Activated T-helper 2 cell treated with anti-CD3 and anti-CD28 coated beads, Interferon-gamma antibody, Interleukin-2, Interleukin-4, amounts not matched to agents 10 μg/mL and 5 μg/mL and 100 μg/mL, durations not matched to agents 14 hours and 24 hours and 36 hours (primary cell): ENCODE data around the gene PAPPA. TPM values are rescaled to one million over a fixed set of nuclear protein-coding genes. Genes with fewer than 3 reads are reported as not detected.

Experiments
- DNase-seq: peaks from one replicate; pipeline ENCODE4 v3.0.0; 2021; ENCODE audit warnings: low spot score
- H3K27ac Mint-ChIP-seq: one replicate; pipeline ENCODE4 v1.8.0; 2021; ENCODE audit warnings: mixed read lengths
- H3K27me3 Mint-ChIP-seq: one replicate; pipeline ENCODE4 v1.8.0; 2021; ENCODE audit warnings: low read depth, mixed read lengths
- H3K36me3 Mint-ChIP-seq: one replicate; pipeline ENCODE4 v1.8.0; 2021; ENCODE audit warnings: low read depth, mixed read lengths
- H3K4me1 Mint-ChIP-seq: one replicate; pipeline ENCODE4 v1.8.0; 2021; ENCODE audit warnings: low read depth, mixed read lengths
- H3K4me3 Mint-ChIP-seq: one replicate; pipeline ENCODE4 v1.8.0; 2021; ENCODE audit warnings: low read depth, mild to moderate bottlenecking, moderate library complexity, mixed read lengths
- H3K9me3 Mint-ChIP-seq: one replicate; pipeline ENCODE4 v1.8.0; 2021; ENCODE audit warnings: mixed read lengths
- intact Hi-C: fragments of 100-400 bp; cut with micrococcal nuclease; formaldehyde crosslinking; loops from one replicate; pipeline ENCODE4 v1.15.1; 2023
- total RNA-seq: library from RNA; stranded (reverse); gene quantifications from 2 replicates; pipeline ENCODE4 v1.2.3, GENCODE V29; 2022

Gene PAPPA
- total RNA-seq, 1 donor from 2014 or later: not detected

DNA sequence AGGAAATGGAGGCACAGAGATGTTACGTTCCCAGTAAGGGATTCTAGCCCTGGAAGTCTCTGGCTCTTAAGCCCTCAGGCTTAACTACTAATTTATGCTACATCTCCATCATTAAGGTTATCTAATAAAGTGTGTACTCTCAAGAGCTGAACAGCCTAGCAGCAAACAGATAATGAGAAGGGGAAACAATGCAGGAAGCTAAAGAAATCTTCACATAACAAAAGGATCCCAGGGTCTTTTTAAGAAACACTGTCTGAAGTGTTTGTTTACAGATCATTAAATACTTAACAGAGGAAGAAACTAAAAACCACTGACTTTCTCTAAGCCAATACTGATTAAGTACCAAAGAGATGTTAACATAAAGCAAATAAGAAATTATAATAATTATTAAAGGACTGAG lies 129.0 kb downstream of the PAPPA start:
- Mint-ChIP-seq H3K4me3 (no peak overlapping the region), H3K9me3 (no peaks in the 10 kb centered on the region), H3K4me1 (no peaks in the 10 kb centered on the region), H3K36me3 (no peaks in the 10 kb centered on the region), H3K27ac (no peak overlapping the region), H3K27me3 (no peaks in the 10 kb centered on the region)
- DNase-seq: no peak
- intact Hi-C loops: no loop called here

DNA sequence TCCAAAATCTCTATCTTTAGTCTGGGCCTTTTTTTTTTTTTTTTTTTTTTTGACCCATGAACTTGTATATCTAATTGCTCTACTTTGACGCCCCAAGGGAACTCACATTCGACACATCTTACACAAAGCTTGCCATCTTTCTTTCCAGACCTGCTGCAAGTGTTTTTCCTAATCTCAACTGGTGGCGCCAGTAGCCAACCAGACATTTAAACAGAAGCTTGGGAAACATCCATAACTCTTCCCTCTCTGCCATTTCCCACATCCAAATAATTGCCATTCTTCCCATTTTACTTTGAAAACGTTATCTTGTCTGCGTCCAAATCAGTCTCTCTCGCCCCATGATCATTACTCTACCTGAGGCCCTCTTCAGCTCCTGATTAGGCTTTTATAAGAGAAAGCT lies 130.9 kb downstream of the PAPPA start:
- Mint-ChIP-seq H3K4me3 (no peak overlapping the region), H3K9me3 (no peaks in the 10 kb centered on the region), H3K27ac (no peak overlapping the region), H3K27me3 (no peaks in the 10 kb centered on the region), H3K4me1 (no peaks in the 10 kb centered on the region), H3K36me3 (no peaks in the 10 kb centered on the region)
- no peak for DNase-seq
- intact Hi-C loops: no loop called here

DNA sequence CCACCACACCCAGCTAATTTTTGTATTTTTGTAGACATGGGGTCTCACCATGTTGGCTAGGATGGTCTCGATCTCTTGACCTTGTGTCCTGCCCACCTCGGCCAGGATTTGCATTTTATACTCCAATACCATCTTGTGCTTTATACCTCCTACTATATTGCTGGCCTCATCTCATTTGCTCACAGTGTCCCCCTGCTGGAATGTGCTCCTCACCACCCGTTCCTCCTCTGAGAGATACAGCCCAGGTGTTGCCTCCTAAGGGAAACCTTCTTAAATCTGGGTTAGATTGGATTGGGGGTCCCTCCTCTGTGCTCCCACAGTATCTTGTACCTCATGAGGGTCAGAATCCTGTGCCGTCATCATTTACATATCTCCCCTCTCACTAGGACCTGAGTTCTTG lies 131.7 kb downstream of the PAPPA start:
- no peaks in the 10 kb centered on the region for H3K9me3 Mint-ChIP-seq
- no peaks in the 10 kb centered on the region for H3K36me3 Mint-ChIP-seq
- no peak overlapping the region for H3K4me3 Mint-ChIP-seq
- H3K4me1 Mint-ChIP-seq: no peaks in the 10 kb centered on the region
- intact Hi-C loops: no loop called here
- H3K27ac Mint-ChIP-seq: no peak overlapping the region
- no peaks in the 10 kb centered on the region for H3K27me3 Mint-ChIP-seq
- DNase-seq: no peak

DNA sequence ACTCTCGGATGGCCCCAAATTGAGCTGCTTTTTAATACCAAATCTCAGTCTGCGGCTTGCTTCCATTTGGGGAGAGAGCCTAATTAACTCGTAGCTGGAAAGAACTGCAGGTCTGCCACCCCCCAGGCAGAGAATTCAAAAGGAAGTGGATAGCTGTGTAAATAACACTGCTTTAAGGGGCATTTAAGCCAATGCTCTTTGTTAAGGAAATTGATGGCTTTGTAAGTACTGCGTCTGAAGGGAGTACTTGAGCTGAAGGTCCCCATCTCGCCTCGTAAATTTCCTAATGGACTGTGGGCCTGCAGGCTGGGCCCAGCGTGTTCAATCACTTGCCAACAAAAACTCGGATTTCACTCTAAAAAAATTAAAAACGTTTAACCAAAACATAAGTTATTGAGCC lies 132.7 kb downstream of the PAPPA start:
- no peaks in the 10 kb centered on the region for H3K4me1 Mint-ChIP-seq
- no peaks in the 10 kb centered on the region for H3K36me3 Mint-ChIP-seq
- H3K27ac Mint-ChIP-seq: no peak overlapping the region
- no peak for DNase-seq
- intact Hi-C loops: no loop called here
- H3K9me3 Mint-ChIP-seq: no peaks in the 10 kb centered on the region
- H3K27me3 Mint-ChIP-seq: no peaks in the 10 kb centered on the region
- H3K4me3 Mint-ChIP-seq: no peak overlapping the region

DNA sequence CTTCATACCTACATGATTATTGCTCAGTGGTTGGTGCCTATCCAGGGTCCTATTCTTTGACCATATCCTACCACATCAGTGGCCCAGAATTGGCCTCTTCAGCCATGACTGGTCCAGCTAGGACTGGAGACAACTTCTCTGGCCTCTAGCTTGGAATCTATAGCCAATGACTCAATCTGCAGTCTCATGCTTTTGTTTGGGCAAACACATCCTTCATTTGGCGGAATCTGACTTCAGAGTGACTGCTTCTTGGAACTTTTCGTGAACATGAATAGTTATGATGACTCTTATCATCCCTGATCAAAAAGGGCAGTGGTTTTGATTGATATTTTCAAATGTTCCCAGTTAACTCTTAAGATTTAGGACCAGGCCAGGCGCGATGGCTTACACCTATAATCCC lies 134.1 kb downstream of the PAPPA start:
- Mint-ChIP-seq H3K27me3 (no peaks in the 10 kb centered on the region), H3K36me3 (no peaks in the 10 kb centered on the region), H3K27ac (no peak overlapping the region), H3K4me3 (no peak overlapping the region), H3K4me1 (no peaks in the 10 kb centered on the region), H3K9me3 (no peaks in the 10 kb centered on the region)
- intact Hi-C loops: no loop called here
- no peak for DNase-seq

DNA sequence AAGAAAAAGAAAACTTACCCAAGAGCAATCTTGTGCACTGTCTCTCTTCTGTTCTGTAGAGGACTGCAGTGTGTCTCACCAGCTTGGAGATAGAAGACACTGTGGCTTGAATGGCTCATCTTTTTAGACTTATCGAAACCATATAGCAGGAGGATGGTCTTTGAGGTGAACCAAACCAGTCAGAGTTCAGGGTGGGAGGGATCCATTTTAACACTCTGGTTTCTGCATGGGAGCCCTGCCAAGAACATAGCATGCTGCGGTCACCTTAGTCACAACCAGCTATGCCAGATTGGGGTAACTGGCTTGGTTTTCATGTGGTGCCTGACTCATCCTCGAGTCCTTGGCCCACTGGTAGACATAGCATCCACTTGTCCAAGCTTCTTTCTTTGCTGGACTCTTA lies 135.1 kb downstream of the PAPPA start:
- H3K27me3 Mint-ChIP-seq: no peaks in the 10 kb centered on the region
- H3K4me3 Mint-ChIP-seq: no peak overlapping the region
- no peak for DNase-seq
- H3K9me3 Mint-ChIP-seq: no peaks in the 10 kb centered on the region
- H3K27ac Mint-ChIP-seq: no peak overlapping the region
- H3K36me3 Mint-ChIP-seq: no peaks in the 10 kb centered on the region
- H3K4me1 Mint-ChIP-seq: no peaks in the 10 kb centered on the region
- intact Hi-C loops: no loop called here

DNA sequence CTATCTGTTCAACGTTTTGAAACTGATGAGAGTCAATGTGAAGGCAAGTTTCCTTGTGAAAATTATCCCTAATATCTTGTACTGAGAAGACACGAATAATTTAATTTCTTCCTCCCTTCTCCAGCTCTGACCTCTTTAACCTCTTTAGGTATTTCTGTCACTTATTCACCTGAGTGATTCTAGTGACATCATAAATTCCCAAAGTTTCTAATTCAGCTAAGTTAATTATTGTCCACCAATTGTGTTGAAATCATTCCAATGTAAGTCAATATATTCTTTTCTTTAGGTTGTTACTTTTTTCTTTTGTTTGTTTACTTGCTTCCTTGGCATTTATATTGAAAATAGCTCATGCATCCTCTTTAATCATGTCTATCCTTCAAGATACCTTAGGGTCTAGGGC lies 143.8 kb downstream of the PAPPA start:
- no peak overlapping the region for H3K4me3 Mint-ChIP-seq
- H3K27me3 Mint-ChIP-seq: no peaks in the 10 kb centered on the region
- H3K27ac Mint-ChIP-seq: no peak overlapping the region
- no peaks in the 10 kb centered on the region for H3K9me3 Mint-ChIP-seq
- no peak for DNase-seq
- no peaks in the 10 kb centered on the region for H3K36me3 Mint-ChIP-seq
- no peaks in the 10 kb centered on the region for H3K4me1 Mint-ChIP-seq
- intact Hi-C loops: no loop called here

DNA sequence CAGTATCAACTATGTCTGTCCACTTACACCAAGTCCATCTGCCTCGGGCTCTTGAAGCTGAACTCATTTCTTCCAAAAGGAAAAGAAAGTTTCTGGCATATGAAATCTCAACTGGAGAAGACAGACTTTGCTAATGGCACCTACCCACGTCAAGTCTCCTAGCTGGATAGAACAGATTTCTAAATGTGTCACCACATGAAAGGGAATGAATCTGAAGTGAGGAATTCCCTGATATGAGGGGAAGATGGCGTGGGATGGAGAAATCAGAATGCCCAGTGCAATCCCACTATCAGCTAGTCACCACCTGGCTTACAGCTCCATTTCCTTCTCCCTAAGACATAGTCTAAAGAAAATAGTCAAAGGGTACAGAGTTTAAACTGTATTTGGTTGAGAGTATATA lies 144.7 kb downstream of the PAPPA start:
- Mint-ChIP-seq H3K9me3 (no peaks in the 10 kb centered on the region), H3K27ac (no peak overlapping the region), H3K36me3 (no peaks in the 10 kb centered on the region), H3K27me3 (no peaks in the 10 kb centered on the region), H3K4me1 (no peaks in the 10 kb centered on the region), H3K4me3 (no peak overlapping the region)
- intact Hi-C loops: no loop called here
- no peak for DNase-seq

DNA sequence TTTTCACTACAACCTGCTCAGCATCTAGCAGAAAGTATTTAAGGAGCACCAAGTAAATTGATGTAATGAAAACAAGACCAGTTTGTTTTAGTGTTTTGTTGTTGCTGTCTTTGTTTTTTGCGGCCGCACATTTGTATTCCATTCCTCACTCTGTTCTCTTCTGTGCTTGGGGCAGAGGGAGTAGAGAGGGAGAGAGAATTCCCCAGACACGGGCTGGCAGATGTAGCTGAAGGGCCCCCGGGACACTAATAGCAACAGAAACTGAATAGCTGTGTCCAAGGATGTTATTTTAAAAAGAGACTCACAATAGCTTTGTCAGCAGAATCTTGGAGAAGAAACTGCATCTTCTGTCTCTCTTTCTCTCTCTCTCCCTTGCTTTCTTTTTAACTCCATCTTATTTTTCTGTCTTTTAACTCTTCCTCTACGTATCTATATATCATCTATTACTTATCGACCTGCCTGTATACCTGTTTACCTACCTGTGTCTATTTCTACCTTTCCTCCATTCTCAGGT lies 145.3 kb downstream of the PAPPA start:
- H3K27ac Mint-ChIP-seq: no peak overlapping the region
- no peak overlapping the region for H3K4me3 Mint-ChIP-seq
- no peak for DNase-seq
- H3K4me1 Mint-ChIP-seq: no peaks in the 10 kb centered on the region
- H3K27me3 Mint-ChIP-seq: no peaks in the 10 kb centered on the region
- intact Hi-C loops: no loop called here
- H3K36me3 Mint-ChIP-seq: no peaks in the 10 kb centered on the region
- H3K9me3 Mint-ChIP-seq: no peaks in the 10 kb centered on the region

DNA sequence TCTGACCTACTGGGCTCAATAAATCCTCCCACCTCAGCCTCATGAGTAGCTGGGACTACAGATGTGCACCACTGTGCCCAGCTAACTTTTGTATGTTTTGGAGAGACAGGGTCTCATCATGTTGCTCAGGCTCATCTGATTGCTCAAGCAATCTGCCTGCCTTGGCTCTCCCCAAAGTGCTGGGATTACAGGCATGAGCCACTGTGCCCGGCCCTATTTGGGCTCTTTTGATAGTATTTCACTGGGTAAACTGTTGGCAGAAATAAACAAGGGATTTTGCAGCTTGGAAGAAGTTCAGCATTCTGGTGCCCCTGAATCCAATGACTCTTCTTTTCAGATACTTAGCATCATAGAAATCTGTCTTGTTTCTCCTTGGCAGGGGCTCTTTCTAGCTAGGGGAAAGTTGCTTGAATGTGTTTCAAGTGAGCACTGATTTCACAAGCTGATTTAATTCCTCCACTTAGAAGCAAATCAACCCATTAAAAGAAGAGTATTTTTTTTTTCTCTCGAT lies 146.8 kb downstream of the PAPPA start:
- intact Hi-C loops: no loop called here
- Mint-ChIP-seq H3K36me3 (no peaks in the 10 kb centered on the region), H3K4me3 (no peak overlapping the region), H3K27ac (no peak overlapping the region), H3K27me3 (no peaks in the 10 kb centered on the region), H3K4me1 (no peaks in the 10 kb centered on the region), H3K9me3 (no peaks in the 10 kb centered on the region)
- no peak for DNase-seq

DNA sequence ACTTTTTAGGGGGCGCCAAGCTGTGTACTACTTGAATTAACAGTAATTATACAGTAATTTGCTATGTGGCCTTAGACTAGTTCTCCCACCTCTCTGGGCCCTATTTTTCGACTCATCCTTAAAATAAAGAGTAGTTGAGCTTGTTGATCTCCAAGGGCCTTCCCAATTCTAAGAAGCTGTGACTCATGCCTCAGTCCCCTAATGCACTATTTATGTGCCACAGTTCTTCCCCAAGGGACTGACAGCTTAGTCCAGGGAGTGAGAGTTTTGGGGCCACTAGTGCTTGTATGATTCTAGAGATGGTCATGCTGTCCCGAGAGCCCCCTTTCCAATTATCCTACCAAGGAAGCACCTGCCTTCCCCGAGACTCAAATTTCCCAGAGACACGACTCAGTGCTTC lies 149.7 kb downstream of the PAPPA start:
- no peak overlapping the region for H3K27ac Mint-ChIP-seq
- intact Hi-C loops: no loop called here
- no peak for DNase-seq
- no peaks in the 10 kb centered on the region for H3K36me3 Mint-ChIP-seq
- no peak overlapping the region for H3K4me3 Mint-ChIP-seq
- H3K27me3 Mint-ChIP-seq: no peaks in the 10 kb centered on the region
- no peaks in the 10 kb centered on the region for H3K4me1 Mint-ChIP-seq
- H3K9me3 Mint-ChIP-seq: no peaks in the 10 kb centered on the region

DNA sequence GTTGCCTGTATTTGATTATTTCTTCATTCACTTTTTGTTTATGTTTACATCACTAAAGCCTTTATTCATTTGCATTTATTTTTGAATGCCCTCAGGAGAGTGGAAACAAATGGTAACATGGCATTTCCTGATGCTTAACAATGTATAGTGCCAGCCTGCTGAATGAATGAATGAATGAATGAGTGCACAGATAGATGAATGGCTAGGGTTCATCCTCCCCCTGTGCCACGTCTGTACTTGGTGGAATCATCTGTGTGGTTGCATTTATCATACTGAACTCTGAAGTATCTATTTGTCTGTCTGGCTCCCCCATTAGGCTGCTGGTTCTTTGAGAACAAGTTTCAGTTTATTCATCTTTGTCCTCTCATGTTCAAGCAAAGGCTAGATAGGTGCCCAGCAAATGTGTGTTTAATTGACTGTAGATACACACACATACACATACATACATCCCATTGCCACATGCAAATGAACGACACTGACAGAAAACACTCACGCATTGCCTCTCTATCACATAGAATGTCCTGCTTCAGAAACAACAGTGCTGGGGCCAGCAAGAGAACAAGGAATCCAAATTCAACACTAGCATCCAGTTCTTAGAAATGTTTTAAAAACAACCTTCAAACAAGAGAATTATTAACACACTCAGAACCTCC lies 150.4 kb downstream of the PAPPA start:
- Mint-ChIP-seq H3K27me3 (no peaks in the 10 kb centered on the region), H3K4me3 (no peak overlapping the region), H3K27ac (no peak overlapping the region), H3K4me1 (no peaks in the 10 kb centered on the region), H3K9me3 (no peaks in the 10 kb centered on the region), H3K36me3 (no peaks in the 10 kb centered on the region)
- intact Hi-C loops: no loop called here
- no peak for DNase-seq

DNA sequence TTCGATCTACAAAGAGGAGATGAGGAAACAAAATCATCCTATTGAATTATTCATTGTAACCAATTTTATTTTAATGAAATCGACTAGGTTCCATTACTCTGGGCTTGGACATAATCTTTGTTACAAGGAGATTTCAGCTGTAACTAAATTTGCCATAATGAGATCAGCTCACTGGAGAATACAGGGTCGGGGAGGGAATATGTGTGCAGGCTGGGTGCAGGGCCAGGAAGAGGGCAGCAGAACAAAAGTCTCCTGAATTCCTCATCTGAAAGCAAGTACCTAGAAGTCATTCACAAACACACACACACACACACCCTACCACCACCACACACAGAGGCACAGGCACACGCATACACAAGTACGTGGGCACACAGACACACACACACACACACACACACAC lies 151.2 kb downstream of the PAPPA start:
- Mint-ChIP-seq H3K4me3 (no peak overlapping the region), H3K27ac (no peak overlapping the region), H3K36me3 (no peaks in the 10 kb centered on the region), H3K9me3 (no peaks in the 10 kb centered on the region), H3K27me3 (no peaks in the 10 kb centered on the region), H3K4me1 (no peaks in the 10 kb centered on the region)
- DNase-seq: no peak
- intact Hi-C loops: no loop called here

DNA sequence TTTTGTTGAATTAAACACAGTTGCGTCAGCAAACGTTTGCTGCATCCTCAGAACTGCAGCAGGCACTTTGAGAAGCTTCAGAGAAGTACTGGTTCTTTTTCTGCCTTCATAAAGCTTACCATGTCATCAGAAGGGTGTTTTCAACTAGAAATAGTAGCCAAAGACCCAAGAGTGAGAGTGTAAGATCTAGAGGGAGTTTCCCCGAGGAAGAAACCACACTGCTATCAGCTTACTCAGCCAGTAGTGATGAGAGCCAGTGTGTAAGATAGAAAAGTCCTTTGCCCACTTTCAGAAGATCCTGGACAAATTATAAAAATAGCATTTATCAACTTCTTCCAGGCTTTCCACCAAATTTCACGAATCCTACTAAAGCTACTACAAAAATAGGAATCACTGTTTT lies 154.5 kb downstream of the PAPPA start:
- intact Hi-C loops: no loop called here
- Mint-ChIP-seq H3K27me3 (no peaks in the 10 kb centered on the region), H3K4me3 (no peak overlapping the region), H3K27ac (no peak overlapping the region), H3K9me3 (no peaks in the 10 kb centered on the region), H3K4me1 (no peaks in the 10 kb centered on the region), H3K36me3 (no peaks in the 10 kb centered on the region)
- no peak for DNase-seq
